GM19351 (cell line): ENCODE data around the gene LFNG.

Experiments used
- ATAC-seq: cut with Tn5 transposase; IDR thresholded peaks from one replicate; pipeline ENCODE4 v1.9.1; 2021; ENCODE audit warnings: mild to moderate bottlenecking, moderate library complexity; ENCODE audit not compliant: unreplicated experiment

Gene LFNG

DNA sequence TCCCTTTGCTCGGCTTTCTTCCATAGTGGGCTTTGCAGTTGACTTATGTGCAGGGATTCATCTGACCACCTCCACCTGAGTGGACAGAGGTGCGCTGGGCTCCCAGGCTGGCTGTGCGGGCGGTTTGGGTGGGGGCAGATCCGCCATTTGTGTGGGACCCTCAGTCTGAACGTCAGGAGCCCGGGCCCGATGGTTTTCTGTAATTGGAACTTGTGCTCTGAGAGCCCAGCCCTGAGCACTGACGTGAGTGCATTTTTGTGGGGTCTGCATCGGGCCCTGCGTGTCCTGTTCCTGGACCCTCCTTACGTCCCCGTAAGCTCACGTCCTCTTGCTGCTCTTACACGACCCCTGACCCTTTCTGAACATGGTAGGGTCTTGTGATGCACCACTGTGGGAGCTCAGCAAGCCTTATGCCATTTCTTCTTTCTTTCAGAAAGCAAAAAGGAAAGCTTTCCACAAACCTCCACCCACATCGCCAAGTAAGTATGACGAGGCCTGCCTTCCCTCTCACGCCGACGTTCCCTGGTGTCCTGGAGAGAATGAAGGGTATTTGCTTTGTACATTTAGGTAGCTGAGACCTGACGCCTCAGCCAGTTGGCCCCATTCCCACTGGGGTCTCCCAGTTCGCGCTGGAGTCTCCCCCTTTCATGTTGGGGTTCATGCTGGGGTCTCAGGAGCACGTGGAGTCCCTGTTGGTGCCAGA is 49.1 kb downstream of the LFNG start:
- ATAC-seq, result no peak

DNA sequence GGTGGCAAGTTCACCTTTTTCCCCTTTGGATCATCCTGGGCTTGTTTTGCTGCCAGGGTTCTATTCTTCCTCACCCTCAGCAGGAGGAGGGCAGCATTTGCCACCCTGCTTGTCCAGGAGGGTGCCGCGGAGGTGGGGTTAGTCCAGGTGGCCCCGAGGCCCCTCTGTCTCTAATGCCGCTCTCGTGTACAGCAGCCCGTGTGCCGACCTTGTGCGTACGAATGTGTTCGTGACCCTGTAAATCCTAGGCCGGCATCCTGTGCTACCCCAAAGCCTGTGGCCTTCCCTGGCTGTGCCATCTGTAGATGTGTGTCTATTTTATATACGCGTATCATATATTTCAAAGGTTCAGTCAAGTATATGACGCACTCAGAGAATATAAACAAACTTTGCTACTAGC is 49.8 kb downstream of the LFNG start:
- ATAC-seq, result no peak

DNA sequence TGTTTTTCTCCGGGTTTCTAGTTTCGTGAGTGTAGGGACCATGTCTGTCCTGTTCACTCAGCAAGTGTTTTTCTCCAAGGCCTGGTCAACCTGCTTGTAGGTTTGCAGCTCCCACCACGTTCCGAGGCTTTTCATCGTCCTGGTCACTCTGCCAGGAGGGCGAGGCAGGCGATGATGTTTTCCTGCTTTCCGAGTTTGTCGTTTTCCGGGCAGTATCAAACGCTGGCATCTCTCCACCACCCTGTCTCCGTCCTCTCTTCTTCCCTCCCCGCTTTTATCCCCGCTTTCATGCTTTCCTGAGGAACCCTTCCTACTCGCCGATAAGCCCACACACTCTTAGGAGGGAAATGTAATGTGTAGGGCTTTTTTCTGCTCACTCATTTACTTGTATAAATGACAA is 50.4 kb downstream of the LFNG start:
- no peak for ATAC-seq

DNA sequence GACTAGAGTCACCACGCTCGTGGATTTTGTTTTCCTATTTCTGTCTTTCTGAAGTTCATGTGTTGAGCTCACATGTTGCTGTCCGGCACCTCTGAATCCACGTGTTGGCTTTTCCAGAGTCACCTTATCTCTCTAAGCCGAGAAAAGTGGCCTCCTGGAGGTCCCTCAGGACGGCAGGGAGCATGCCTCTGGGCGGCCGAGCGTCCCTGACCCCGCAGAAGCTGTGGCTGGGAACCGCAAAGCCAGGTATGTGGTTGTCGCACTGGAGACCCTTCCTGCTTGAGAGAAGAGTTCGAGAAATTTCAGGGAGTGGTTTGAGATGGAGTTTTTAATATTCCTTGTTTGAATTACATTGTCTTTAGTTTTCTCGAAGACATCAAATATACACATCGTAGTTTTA is 51.8 kb downstream of the LFNG start:
- no peak for ATAC-seq

DNA sequence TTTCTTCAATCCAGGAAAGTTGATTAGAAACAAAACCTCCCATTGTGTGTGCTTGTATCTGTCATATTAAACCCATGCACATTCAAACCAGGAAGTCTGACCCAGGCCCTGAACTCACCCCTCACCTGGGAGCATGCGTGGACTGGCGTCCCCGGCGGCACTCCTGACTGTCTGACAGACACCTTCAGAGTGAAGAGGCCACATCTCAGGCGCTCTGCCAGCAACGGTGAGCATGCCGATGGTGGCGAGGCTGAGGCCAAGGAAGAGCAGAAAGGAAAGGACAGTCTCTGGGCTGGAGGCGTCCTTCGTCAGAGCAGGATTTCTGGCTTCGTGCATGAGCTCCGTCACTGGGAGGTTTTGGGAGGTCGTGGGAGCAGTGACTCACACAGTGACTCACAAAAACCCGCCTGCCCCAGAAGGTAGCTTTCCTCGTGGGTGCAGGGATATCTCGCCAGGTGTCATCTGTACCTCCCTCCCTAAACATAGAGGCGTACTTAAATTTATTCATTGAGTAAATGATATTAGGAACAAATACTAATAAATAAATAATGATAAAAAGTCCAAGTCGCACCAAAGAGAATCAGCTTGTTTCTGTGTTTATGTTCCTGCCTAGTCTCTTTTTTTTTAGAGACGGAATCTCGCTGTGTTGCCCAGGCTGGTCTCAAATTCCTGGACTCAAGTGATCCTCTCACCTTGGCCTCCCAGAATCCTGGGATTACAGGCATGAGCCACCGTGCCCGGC is 52.7 kb downstream of the LFNG start:
- no peak for ATAC-seq

DNA sequence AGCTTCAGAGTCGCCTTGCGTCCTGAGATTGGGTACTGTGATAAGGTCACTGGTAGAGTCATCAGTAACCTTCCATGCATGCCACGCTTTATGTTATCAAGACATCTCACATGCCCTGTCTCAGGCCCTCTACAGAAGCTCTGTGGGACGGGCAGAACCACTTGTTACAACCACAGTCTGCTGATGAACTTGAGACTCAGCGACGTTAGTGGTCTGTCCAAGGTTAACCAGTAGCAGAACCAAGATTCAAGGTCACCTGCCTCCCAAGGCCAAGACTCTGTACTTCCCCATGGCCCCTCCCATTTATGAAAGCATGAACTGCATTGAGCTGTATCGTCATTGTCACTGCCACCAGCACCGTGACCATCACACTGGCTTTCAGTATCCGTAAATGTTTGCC is 54.2 kb downstream of the LFNG start:
- no peak for ATAC-seq

DNA sequence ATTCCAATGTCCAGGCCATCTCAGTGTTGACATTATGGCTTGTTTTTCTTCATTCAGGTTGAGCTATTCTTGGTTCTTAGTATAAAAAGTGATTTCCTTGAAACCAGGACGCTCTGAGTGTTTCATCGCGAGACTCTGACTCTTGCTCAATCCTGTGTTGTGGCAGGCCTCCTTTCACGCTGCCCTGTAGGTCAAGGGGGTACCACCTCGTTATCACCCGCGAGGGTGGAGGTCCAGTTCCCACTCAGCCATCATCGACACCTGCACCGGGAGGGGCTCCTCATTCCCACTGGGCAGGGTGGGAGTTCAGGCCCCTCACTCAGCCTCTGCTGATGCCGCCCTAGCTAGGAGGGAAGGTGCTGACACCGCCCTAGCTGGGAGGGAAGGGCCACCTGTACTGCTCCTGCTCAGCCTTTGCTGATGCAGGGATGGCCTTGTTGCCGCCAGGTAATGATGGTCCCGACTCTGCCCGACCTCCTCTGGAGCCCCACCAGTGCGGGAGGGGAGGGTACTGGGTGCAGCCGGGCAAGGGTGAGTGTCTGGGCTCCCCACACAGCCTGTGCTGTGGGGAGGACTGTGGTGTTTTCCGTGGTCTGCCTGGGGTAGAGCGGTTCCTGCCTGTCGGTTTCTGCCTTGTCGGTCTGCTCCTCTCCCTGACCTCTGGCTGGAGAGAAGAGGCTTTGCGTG is 55.6 kb downstream of the LFNG start:
- no peak for ATAC-seq

DNA sequence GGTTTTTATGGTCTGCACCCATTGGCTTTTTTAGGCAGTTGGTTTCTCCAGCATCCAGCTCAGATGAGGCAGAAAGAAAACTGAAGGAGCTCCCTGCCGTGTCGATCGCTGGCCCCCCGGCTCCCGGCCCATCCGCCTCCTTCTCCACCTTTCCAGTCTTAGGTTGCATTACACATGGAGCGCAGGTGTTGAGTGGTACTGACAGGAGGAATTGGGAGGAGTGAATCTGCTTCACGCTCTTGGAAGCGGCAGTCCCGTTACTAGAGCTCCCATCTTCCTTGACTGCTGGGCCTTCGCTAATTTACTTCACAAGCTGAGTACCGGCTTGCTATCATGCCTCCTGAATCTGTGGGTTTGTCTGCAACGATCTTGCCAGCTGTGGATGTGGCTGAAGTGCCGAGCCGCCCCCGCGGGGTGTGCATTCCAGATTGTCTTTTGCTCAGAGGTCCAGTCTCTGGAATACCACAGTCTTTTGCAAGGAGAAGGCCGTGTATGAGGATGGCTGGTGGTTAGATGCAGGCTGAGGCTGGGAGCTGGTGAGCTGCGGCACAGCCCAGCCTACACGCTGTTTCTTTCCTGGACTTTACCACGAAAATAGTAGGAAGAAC is 56.3 kb downstream of the LFNG start:
- no peak for ATAC-seq

DNA sequence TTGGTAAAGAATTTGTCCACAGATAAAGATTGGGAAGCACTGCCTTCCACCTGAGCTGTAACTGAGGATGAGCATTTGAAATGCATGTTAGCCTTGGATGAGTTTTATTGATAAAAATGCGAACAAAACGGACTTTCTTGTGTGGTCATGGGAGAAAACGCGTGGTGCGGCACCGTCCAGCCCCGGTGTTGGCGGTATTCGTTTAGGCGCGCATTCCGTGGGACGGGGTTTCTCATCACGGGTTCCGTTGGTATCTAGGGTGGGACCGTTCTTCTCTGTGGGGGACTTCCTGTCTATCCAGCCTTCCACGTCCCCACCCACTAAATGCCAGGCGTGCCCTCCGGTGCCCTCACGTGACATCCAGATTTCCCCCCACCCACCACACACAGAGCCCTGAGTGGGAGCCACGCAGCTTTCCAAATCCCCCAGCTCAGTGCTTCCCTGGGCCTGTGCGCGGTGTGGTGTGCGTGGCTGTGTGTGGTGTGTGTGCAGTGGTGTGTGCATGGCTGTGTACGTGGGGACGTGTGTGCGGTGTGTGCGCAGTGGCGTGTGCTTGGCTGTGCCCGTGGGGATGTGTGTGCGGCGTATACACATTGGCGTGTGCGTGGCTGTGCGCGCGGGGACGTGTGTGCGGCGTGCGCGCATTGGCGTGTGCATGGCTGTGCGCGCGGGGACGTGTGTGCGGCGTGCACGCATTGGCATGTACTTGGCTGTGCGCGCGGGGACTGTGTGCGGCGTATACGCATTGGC is 57.3 kb downstream of the LFNG start:
- no peak for ATAC-seq
